SK-N-SH (cell line): ENCODE results near the gene CSTPP1.

Experiments used
- EP300 ChIP-seq, 2 experiments: IDR thresholded peaks; 2 replicates each; pipeline versions ENCODE4 v1.4.0 to v1.6.1; 2012; ENCODE audit warnings: borderline replicate concordance in 1 of 2, low read depth in 1 of 2, low read length in 1 of 2
- FOXM1 ChIP-seq: IDR thresholded peaks from 2 replicates; pipeline ENCODE4 v1.4.0; 2012; ENCODE audit warnings: low read depth, mild to moderate bottlenecking
- MXI1 ChIP-seq: IDR thresholded peaks from 2 replicates; pipeline ENCODE4 v1.6.1; 2012; ENCODE audit warnings: mild to moderate bottlenecking, low read depth, low read length, improper control_type of control experiment
- POLR2AphosphoS5 ChIP-seq: IDR thresholded peaks from 2 replicates; pipeline ENCODE4 v1.6.1; 2012; ENCODE audit warnings: low read depth, low read length
- RFX5 ChIP-seq: IDR thresholded peaks from 2 replicates; pipeline ENCODE4 v1.6.1; 2012; ENCODE audit warnings: mild to moderate bottlenecking, improper control_type of control experiment, low read length
- TF ChIP-seq, protein P1 (sequence below): IDR thresholded peaks from 2 replicates; pipeline ENCODE4 v1.6.1; 2012; ENCODE audit warnings: mild to moderate bottlenecking, low read depth, low read length, moderate library complexity
- TF ChIP-seq, protein P2 (sequence below): IDR thresholded peaks from 2 replicates; pipeline ENCODE4 v1.4.0; 2012; ENCODE audit warnings: low read depth, borderline replicate concordance
- TF ChIP-seq, protein P3 (sequence below): fragments of 200-600 bp; sonication (generic); IDR thresholded peaks from 2 replicates; pipeline ENCODE4 v1.6.1; 2017; ENCODE audit warnings: antibody characterized with exemption, mild to moderate bottlenecking, moderate library complexity
- TF ChIP-seq, protein P4 (sequence below): IDR thresholded peaks from 2 replicates; pipeline ENCODE4 v1.4.0; 2012; ENCODE audit warnings: low read depth

DNA sequence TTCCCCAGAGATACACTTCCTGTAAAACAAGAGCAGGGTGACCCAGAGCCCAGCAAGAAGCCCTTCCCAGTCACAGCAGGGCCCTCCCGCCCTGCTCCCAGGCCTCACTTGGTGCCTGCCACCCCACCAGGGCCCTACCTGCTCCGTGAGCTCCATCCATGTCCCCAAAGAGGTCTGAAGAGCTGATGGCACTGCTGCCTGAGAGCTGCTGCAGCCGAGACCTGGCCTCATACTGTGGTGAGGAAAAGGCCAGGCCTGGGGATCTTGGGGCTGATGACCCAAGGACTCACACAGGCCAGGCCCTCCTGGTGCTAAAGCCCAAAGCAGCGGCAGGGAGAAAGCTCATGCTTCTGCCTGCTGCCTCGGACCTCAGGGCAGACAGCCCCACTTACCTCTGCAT is 229.8 kb downstream of the CSTPP1 start:
- TF ChIP-seq, protein P1, sequence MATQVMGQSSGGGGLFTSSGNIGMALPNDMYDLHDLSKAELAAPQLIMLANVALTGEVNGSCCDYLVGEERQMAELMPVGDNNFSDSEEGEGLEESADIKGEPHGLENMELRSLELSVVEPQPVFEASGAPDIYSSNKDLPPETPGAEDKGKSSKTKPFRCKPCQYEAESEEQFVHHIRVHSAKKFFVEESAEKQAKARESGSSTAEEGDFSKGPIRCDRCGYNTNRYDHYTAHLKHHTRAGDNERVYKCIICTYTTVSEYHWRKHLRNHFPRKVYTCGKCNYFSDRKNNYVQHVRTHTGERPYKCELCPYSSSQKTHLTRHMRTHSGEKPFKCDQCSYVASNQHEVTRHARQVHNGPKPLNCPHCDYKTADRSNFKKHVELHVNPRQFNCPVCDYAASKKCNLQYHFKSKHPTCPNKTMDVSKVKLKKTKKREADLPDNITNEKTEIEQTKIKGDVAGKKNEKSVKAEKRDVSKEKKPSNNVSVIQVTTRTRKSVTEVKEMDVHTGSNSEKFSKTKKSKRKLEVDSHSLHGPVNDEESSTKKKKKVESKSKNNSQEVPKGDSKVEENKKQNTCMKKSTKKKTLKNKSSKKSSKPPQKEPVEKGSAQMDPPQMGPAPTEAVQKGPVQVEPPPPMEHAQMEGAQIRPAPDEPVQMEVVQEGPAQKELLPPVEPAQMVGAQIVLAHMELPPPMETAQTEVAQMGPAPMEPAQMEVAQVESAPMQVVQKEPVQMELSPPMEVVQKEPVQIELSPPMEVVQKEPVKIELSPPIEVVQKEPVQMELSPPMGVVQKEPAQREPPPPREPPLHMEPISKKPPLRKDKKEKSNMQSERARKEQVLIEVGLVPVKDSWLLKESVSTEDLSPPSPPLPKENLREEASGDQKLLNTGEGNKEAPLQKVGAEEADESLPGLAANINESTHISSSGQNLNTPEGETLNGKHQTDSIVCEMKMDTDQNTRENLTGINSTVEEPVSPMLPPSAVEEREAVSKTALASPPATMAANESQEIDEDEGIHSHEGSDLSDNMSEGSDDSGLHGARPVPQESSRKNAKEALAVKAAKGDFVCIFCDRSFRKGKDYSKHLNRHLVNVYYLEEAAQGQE, result no peak
- TF ChIP-seq MXI1, result no peak
- TF ChIP-seq, protein P2, sequence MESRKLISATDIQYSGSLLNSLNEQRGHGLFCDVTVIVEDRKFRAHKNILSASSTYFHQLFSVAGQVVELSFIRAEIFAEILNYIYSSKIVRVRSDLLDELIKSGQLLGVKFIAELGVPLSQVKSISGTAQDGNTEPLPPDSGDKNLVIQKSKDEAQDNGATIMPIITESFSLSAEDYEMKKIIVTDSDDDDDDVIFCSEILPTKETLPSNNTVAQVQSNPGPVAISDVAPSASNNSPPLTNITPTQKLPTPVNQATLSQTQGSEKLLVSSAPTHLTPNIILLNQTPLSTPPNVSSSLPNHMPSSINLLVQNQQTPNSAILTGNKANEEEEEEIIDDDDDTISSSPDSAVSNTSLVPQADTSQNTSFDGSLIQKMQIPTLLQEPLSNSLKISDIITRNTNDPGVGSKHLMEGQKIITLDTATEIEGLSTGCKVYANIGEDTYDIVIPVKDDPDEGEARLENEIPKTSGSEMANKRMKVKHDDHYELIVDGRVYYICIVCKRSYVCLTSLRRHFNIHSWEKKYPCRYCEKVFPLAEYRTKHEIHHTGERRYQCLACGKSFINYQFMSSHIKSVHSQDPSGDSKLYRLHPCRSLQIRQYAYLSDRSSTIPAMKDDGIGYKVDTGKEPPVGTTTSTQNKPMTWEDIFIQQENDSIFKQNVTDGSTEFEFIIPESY, result no peak
- TF ChIP-seq FOXM1, result no peak
- TF ChIP-seq, protein P3, sequence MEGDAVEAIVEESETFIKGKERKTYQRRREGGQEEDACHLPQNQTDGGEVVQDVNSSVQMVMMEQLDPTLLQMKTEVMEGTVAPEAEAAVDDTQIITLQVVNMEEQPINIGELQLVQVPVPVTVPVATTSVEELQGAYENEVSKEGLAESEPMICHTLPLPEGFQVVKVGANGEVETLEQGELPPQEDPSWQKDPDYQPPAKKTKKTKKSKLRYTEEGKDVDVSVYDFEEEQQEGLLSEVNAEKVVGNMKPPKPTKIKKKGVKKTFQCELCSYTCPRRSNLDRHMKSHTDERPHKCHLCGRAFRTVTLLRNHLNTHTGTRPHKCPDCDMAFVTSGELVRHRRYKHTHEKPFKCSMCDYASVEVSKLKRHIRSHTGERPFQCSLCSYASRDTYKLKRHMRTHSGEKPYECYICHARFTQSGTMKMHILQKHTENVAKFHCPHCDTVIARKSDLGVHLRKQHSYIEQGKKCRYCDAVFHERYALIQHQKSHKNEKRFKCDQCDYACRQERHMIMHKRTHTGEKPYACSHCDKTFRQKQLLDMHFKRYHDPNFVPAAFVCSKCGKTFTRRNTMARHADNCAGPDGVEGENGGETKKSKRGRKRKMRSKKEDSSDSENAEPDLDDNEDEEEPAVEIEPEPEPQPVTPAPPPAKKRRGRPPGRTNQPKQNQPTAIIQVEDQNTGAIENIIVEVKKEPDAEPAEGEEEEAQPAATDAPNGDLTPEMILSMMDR, result no peak
- TF ChIP-seq, protein P4, sequence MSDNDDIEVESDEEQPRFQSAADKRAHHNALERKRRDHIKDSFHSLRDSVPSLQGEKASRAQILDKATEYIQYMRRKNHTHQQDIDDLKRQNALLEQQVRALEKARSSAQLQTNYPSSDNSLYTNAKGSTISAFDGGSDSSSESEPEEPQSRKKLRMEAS, result no peak
- TF ChIP-seq POLR2AphosphoS5, result no peak
- no peak for TF ChIP-seq EP300 (IDR thresholded peaks at IDR 0.05; ENCODE audit: borderline replicate concordance in 1 of 2, low read depth in 1 of 2, low read length in 1 of 2)
- TF ChIP-seq RFX5, result no peak
